HPDE6-E6E7 (cell line): Measurements from ENCODE around the gene SFRP5.

Experiments
- DNase-seq: peaks from one replicate; pipeline ENCODE4 v3.0.0; 2011; ENCODE audit warnings: missing footprints; ENCODE audit errors: extremely low spot score

The SFRP5 gene

GRCh38 chr10:97736902-97737769 lies 34.7 kb downstream of the SFRP5 start, which contains the start of gene ZFYVE27:
ZFYVE27 (plus strand) TSS chr10:97737128; CDS start chr10:97738478, 1,350 bp downstream.
- DNase-seq = peak; percentile 97

- DNase-seq = no peak
Observed at GRCh38 chr10:97736403-97736901, 35.3 kb downstream of the SFRP5 start.

GRCh38 chr10:97734021-97734420 lies 37.8 kb downstream of the SFRP5 start:
- no peak for DNase-seq

GRCh38 chr10:97733256-97733655 lies 38.5 kb downstream of the SFRP5 start:
- no peak for DNase-seq

- no peak for DNase-seq
Observed at GRCh38 chr10:97732052-97732359, 39.8 kb downstream of the SFRP5 start.

GRCh38 chr10:97731346-97732051 lies 40.3 kb downstream of the SFRP5 start:
- DNase-seq = no peak

GRCh38 chr10:97729014-97729413 lies 42.8 kb downstream of the SFRP5 start:
- DNase-seq = no peak

GRCh38 chr10:97726636-97727178 lies 45.1 kb downstream of the SFRP5 start:
- DNase-seq = no peak

GRCh38 chr10:97724341-97724941 lies 47.4 kb downstream of the SFRP5 start:
- no peak for DNase-seq

- DNase-seq = no peak
Observed at GRCh38 chr10:97723001-97723400, 48.8 kb downstream of the SFRP5 start.

GRCh38 chr10:97721871-97722780 lies 49.7 kb downstream of the SFRP5 start:
- no peak for DNase-seq

GRCh38 chr10:97719602-97720001 lies 52.2 kb downstream of the SFRP5 start:
- no peak for DNase-seq

GRCh38 chr10:97718659-97719142 lies 53.1 kb downstream of the SFRP5 start:
- peak; percentile 90 for DNase-seq

GRCh38 chr10:97718178-97718577 lies 53.6 kb downstream of the SFRP5 start:
- no peak for DNase-seq

- DNase-seq = no peak
Observed at GRCh38 chr10:97717627-97718026, 54.2 kb downstream of the SFRP5 start.
